ENCODE results near the gene IFITM1.

Gene IFITM1

GRCh38 chr11:353179-353873, 39.5 kb downstream of the IFITM1 start:
- Histone ChIP-seq H3K79me2 (ENCODE audit: insufficient read depth, low read length) (no peaks in the 10 kb centered on the region), H3K9ac (ENCODE audit: low read depth, low read length) (no peak overlapping the region), H3K27ac (ENCODE audit: low read length) (no peak overlapping the region), H4K20me1 (ENCODE audit: insufficient read depth, low read length) (no peaks in the 10 kb centered on the region), H3K9me3 (ENCODE audit: insufficient read depth, low read length, severe bottlenecking) (no peaks in the 10 kb centered on the region), H2AFZ (ENCODE audit: low read depth, low read length) (no peak overlapping the region), H3K36me3 (ENCODE audit: insufficient read depth, low read length) (no peaks in the 10 kb centered on the region), H3K4me3 (ENCODE audit: low read depth in 1 of 2, low read length in 2 of 2) (no peak overlapping the region), H3K4me1 (ENCODE audit: insufficient read depth, low read length) (peaks cover 24% of the 10 kb centered on the region), H3K4me2 (ENCODE audit: insufficient read depth, low read length) (no peak overlapping the region), H3K27me3 (ENCODE audit: insufficient read depth, low read length, poor library complexity) (no peaks in the 10 kb centered on the region)
- ATAC-seq (ENCODE audit: insufficient read depth, low read depth) (no peak), DNase-seq (no peak)
- TF ChIP-seq CTCF (IDR thresholded peaks at IDR 0.05; ENCODE audit: borderline replicate concordance, extremely low read depth, low read length, poor library complexity, severe bottlenecking) (no peak), EZH2 (IDR thresholded peaks at IDR 0.05; ENCODE audit: borderline replicate concordance, low read depth, low read length, severe bottlenecking) (no peak)

- peak overlapping the region; percentile 33; the same call in 1 of the 2 replicates for H2AFZ ChIP-seq (ENCODE audit: low read depth, low read length)
- peak overlapping the region; percentile 88 for H3K27ac ChIP-seq (ENCODE audit: low read length)
- no peak for TF ChIP-seq EZH2 (IDR thresholded peaks at IDR 0.05; ENCODE audit: borderline replicate concordance, low read depth, low read length, severe bottlenecking)
- TF ChIP-seq CTCF (IDR thresholded peaks at IDR 0.05; ENCODE audit: borderline replicate concordance, extremely low read depth, low read length, poor library complexity, severe bottlenecking), result no peak
Measured at GRCh38 chr11:355581-356458, 42.0 kb downstream of the IFITM1 start.

GRCh38 chr11:356610-357009, 42.8 kb downstream of the IFITM1 start:
- Histone ChIP-seq H3K9ac (ENCODE audit: low read depth, low read length) (no peak overlapping the region), H3K36me3 (ENCODE audit: insufficient read depth, low read length) (no peaks in the 10 kb centered on the region), H4K20me1 (ENCODE audit: insufficient read depth, low read length) (no peaks in the 10 kb centered on the region), H3K27me3 (ENCODE audit: insufficient read depth, low read length, poor library complexity) (no peaks in the 10 kb centered on the region), H3K9me3 (ENCODE audit: insufficient read depth, low read length, severe bottlenecking) (no peaks in the 10 kb centered on the region), H3K4me1 (ENCODE audit: insufficient read depth, low read length) (peaks cover 15% of the 10 kb centered on the region), H3K4me2 (ENCODE audit: insufficient read depth, low read length) (no peak overlapping the region), H3K4me3 (ENCODE audit: low read depth in 1 of 2, low read length in 2 of 2) (no peak overlapping the region), H3K79me2 (ENCODE audit: insufficient read depth, low read length) (no peaks in the 10 kb centered on the region), H2AFZ (ENCODE audit: low read depth, low read length) (no peak overlapping the region), H3K27ac (ENCODE audit: low read length) (no peak overlapping the region)
- TF ChIP-seq EZH2 (IDR thresholded peaks at IDR 0.05; ENCODE audit: borderline replicate concordance, low read depth, low read length, severe bottlenecking) (no peak), CTCF (IDR thresholded peaks at IDR 0.05; ENCODE audit: borderline replicate concordance, extremely low read depth, low read length, poor library complexity, severe bottlenecking) (no peak)
- no peak for ATAC-seq (ENCODE audit: insufficient read depth, low read depth)
- no peak for DNase-seq

More at GRCh38 chr11:355581-356458, 42.0 kb downstream of the IFITM1 start:
- Histone ChIP-seq H3K4me2 (ENCODE audit: insufficient read depth, low read length) (peak overlapping the region; percentile 61), H3K27me3 (ENCODE audit: insufficient read depth, low read length, poor library complexity) (no peaks in the 10 kb centered on the region), H3K79me2 (ENCODE audit: insufficient read depth, low read length) (no peaks in the 10 kb centered on the region), H3K4me1 (ENCODE audit: insufficient read depth, low read length) (peaks cover 21% of the 10 kb centered on the region), H4K20me1 (ENCODE audit: insufficient read depth, low read length) (no peaks in the 10 kb centered on the region), H3K4me3 (ENCODE audit: low read depth in 1 of 2, low read length in 2 of 2) (peak overlapping the region in 1 of 2 experiments; percentile 52; a peak in 2 of 4 replicates), H3K9ac (ENCODE audit: low read depth, low read length) (peak overlapping the region; percentile 73), H3K36me3 (ENCODE audit: insufficient read depth, low read length) (no peaks in the 10 kb centered on the region), H3K9me3 (ENCODE audit: insufficient read depth, low read length, severe bottlenecking) (no peaks in the 10 kb centered on the region)
- DNase-seq, result peak; percentile 93
- peak; percentile 82 for ATAC-seq (ENCODE audit: insufficient read depth, low read depth)

Data from DND-41 (cell line).